Measurements from ENCODE around the gene CACNA1B. TPM values are rescaled to one million over a fixed set of nuclear protein-coding genes. Genes with fewer than 3 reads are reported as not detected.

CACNA1B gene
- total RNA-seq, 2 experiments from 2014 or later, result not detected

DNA sequence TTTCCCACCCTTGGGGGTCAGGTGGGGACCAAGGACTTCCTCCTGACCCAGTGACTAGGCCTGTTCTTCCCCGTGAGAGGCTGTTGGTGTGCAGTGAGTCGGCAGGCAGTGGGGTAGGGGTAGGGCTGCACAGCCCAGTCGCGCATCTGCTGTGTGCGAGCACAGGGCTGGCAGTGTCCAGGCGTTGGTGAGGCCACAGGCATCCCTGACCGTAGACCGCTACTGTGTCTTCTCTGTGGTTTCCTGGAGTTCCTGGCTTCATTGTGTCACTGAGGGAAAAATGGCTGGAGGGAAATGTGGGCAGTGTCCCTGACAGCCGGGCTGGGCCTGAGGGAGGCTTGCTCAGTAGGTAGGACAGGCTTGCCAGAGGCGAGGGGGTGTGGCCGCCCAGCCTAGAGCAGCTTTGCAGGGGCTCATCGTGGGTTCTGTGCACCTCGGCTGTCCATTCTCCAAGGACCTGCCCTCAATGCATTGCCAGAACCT, 95.4 kb downstream of the CACNA1B start:
- Mint-ChIP-seq H3K4me3 (no peak overlapping the region), H3K36me3 (ENCODE audit: low read depth) (no peaks in the 10 kb centered on the region), H3K27me3 (no peaks in the 10 kb centered on the region), H3K27ac (no peak overlapping the region), H3K9me3 (no peaks in the 10 kb centered on the region), H3K4me1 (no peaks in the 10 kb centered on the region)
- no peak for DNase-seq
- ChIA-PET CTCF (no interaction called here), POLR2A (no interaction called here)

DNA sequence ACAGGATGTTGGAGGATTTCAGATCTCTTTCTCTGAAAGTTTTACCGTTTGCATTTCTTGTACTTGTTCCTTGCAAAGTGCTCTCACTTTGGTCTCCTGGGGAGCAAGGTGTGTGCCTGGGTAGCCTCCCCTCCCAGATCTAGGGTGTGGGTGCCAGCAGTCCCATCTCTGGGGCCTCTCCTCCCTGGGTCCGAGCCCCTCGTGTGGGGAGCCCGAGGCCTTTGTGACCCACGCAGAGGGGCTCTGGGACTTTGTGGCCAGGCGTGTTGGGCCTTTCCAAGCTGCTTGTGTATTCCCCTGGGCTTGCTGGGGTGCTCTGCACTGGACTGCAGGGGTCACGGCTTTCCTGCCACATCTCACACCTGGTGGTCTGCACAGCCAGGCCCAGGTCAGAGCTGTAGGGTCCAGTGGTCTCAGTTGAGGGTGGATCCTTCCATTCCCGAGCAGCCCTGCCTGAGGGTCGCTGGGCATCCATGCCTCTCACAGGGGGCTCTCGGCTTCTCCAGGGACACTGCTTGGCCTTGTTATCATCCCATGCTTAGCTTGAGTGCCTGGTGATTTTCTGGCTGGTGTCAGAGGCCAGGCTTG, 96.3 kb downstream of the CACNA1B start:
- Mint-ChIP-seq H3K27ac (no peak overlapping the region), H3K36me3 (ENCODE audit: low read depth) (no peaks in the 10 kb centered on the region), H3K4me3 (no peak overlapping the region), H3K27me3 (no peaks in the 10 kb centered on the region), H3K4me1 (no peaks in the 10 kb centered on the region), H3K9me3 (no peaks in the 10 kb centered on the region)
- CTCF ChIA-PET, result no interaction called here
- POLR2A ChIA-PET, result no interaction called here
- no peak for DNase-seq

DNA sequence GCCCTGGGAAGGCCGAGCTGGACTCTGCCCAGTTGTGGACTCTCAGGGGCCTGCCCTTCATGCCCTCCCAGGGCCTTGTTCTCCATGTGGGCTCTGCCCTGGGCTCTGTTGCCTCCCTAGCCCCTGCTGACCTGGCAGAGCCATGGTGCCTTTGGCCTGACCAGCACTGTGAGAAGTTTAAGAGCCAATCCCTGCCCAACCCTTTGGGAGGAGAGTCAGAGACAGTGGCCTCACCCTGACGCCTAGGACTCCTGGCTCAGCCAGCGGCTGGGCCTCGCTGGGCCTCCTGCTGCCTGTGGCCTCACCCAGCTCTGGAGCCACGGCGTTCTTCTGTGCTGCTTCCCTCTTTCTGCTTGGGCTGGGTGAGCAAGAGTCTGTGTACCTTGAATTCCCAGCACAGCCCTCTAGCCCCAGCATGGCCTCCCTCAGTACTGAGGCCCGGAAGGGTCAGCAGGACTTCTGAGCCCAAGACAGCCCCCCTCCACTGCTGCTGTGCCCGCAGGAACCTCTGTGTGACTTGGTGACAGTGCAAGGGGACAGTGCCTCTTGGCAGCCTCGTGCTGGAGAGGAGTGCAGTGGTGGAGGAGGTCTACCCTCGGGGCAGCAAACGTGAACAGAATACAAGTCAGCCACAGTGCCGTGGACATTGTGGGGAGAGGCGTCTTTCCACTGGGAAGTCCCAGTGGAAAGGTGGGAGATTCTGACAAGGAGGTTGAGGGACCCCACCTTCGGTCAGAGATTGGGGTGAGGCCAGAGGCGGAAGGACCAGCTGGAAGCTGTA, 97.4 kb downstream of the CACNA1B start:
- ChIA-PET POLR2A (no interaction called here), CTCF (no interaction called here)
- H3K36me3 Mint-ChIP-seq (ENCODE audit: low read depth), result no peaks in the 10 kb centered on the region
- H3K27me3 Mint-ChIP-seq, result no peaks in the 10 kb centered on the region
- no peak overlapping the region for H3K27ac Mint-ChIP-seq
- H3K4me3 Mint-ChIP-seq, result no peak overlapping the region
- DNase-seq, result no peak
- no peaks in the 10 kb centered on the region for H3K4me1 Mint-ChIP-seq
- H3K9me3 Mint-ChIP-seq, result no peaks in the 10 kb centered on the region

DNA sequence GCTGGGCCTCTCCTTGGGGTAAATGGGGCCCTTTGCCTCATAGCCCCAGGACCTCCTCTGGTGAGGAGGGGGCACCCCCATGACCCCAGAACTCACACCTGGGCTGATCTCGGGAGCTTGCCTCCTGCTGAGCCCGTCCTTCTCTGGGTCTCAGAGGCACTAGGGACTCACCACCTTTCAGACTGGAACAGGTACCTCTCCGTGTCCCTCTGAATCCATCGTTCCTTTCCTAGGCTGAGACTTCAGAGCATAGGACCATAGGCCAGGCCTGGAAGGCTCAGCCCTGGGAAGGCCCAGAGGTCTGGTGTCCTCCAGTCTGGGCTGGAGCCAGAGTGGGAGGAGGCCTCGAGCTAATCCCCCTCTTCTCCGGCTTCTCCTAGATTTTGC, 97.9 kb downstream of the CACNA1B start:
- Mint-ChIP-seq H3K27me3 (no peaks in the 10 kb centered on the region), H3K9me3 (no peaks in the 10 kb centered on the region), H3K36me3 (ENCODE audit: low read depth) (no peaks in the 10 kb centered on the region), H3K27ac (no peak overlapping the region), H3K4me1 (no peaks in the 10 kb centered on the region), H3K4me3 (no peak overlapping the region)
- CTCF ChIA-PET, result no interaction called here
- POLR2A ChIA-PET, result no interaction called here
- DNase-seq, result no peak

DNA sequence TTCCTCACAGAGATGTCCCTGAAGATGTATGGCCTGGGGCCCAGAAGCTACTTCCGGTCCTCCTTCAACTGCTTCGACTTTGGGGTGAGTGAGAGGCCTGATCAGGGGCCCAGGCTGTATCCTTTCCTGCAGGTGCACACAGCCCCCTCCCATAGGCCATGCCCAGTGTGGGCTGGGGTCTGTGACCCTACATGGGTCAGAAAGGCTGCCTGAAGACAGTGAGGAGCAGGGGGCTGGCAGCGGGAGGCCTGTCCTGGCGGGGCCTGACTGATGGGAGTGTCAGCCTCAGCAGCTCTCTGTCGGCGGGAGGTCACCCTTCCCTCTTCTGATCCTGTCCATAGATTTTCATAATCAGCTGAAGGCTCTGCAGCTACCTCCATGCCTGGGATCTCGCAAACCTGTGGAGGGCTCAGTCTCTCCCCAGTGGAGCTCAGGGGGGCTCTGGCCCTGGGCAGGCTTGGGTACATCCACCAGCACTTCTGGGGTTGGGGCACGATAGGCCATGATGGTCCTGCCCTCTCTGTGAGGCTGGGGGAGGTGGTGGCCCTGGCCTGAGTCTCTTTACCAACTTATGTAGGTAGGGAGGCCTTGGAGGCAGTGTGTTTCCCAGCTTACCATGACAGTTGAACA, 98.5 kb downstream of the CACNA1B start:
- Mint-ChIP-seq H3K27ac (no peak overlapping the region), H3K9me3 (no peaks in the 10 kb centered on the region), H3K27me3 (no peaks in the 10 kb centered on the region), H3K36me3 (ENCODE audit: low read depth) (no peaks in the 10 kb centered on the region), H3K4me3 (no peak overlapping the region), H3K4me1 (no peaks in the 10 kb centered on the region)
- POLR2A ChIA-PET, result no interaction called here
- no peak for DNase-seq
- CTCF ChIA-PET, result no interaction called here

DNA sequence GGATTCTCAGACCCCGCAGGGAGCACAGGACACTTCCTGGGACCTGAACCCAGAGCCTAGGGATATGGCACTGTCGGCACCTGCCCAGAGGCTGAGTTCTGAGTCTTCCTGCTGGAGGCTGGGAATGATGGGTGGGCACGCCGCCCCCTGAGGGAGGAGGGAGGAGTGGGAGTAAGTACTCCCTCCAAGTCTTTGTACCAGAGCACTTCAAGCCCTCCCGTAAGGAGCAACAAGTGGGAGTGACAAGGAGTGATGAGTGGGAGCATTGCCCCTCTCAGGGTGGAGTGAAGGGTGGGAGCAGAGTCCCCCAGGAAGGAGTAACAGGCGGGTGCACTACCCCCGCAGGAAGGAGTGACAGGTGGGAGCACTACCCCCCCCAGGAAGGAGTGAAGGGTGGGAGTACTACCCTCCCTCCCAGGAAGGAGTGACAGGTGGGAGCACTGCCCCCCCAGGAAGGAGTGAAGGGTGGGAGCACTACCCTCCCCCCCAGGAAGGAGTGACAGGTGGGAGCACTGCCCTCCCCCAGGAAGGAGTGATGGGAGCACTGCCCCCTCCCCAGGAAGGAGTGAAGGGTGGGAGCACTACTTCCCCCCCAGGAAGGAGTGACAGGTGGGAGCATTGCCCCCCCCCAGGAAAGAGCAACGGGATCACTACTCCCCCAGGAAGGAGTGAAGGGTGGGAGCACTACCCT, 100.1 kb downstream of the CACNA1B start:
- Mint-ChIP-seq H3K36me3 (ENCODE audit: low read depth) (no peaks in the 10 kb centered on the region), H3K9me3 (no peaks in the 10 kb centered on the region), H3K4me1 (no peaks in the 10 kb centered on the region), H3K27me3 (no peaks in the 10 kb centered on the region), H3K4me3 (no peak overlapping the region), H3K27ac (no peak overlapping the region)
- CTCF ChIA-PET, result no interaction called here
- no peak for DNase-seq
- POLR2A ChIA-PET, result no interaction called here

DNA sequence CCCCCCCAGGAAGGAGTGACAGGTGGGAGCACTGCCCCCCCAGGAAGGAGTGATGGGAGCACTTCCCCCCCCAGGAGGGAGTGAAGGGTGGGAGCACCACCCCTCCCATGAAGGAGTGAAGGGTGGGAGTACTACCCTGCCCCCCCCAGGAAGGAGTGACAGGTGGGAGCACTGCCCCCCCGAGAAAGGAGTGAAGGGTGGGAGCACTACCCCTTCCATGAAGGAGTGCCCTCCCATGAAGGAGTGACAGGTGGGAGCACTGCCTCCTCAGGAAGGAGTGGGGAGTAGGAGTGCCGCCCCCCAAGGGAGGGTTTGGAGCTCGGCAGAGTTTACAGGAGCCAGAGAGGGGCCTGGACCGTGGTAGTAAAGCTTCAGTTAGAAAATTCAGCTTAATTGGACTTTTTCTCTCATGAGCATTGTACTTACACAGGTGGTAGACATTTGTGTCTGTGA, 100.7 kb downstream of the CACNA1B start:
- Mint-ChIP-seq H3K36me3 (ENCODE audit: low read depth) (no peaks in the 10 kb centered on the region), H3K4me3 (no peak overlapping the region), H3K9me3 (no peaks in the 10 kb centered on the region), H3K27me3 (no peaks in the 10 kb centered on the region), H3K4me1 (no peaks in the 10 kb centered on the region), H3K27ac (no peak overlapping the region)
- ChIA-PET CTCF (no interaction called here), POLR2A (no interaction called here)
- DNase-seq, result no peak

DNA sequence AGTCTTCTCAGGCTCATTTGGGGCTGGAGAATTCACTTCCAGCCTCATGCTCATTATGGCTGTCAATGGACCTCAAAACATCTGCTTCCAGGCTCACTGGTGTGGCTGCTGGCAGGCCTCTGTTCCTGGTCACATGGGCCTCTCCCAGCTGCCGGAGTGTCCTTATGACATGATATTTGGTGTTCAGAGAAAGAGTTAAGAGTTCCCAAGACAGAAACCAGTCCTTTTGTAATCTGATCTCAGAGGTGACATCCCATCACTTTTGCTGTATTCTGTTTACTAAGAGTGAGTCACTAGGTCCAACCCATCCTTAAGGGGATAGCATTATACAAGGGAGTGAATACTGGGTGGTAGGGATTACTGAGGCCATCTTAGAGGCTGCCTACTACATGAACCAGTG, 104.6 kb downstream of the CACNA1B start:
- no peak for DNase-seq
- ChIA-PET POLR2A (no interaction called here), CTCF (no interaction called here)
- H3K9me3 Mint-ChIP-seq, result no peaks in the 10 kb centered on the region
- no peaks in the 10 kb centered on the region for H3K4me1 Mint-ChIP-seq
- no peaks in the 10 kb centered on the region for H3K36me3 Mint-ChIP-seq (ENCODE audit: low read depth)
- no peak overlapping the region for H3K27ac Mint-ChIP-seq
- H3K4me3 Mint-ChIP-seq, result no peak overlapping the region
- H3K27me3 Mint-ChIP-seq, result no peaks in the 10 kb centered on the region

DNA sequence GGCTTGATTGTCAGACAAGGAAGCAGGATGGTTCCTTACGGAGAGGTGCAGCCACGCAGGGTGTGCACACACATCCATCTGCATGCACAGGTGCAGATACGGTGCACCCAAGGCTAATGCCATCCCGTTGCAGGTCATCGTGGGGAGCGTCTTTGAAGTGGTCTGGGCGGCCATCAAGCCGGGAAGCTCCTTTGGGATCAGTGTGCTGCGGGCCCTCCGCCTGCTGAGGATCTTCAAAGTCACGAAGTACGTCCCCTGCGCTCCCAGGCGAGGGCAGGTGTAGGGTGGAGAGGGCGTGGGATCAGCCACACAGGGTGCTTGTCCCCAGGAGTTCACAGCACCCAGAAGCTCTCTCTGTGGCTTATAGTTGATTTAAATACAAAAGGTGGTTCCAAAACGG, 106.4 kb downstream of the CACNA1B start:
- no peaks in the 10 kb centered on the region for H3K4me1 Mint-ChIP-seq
- H3K27me3 Mint-ChIP-seq, result peaks cover 1% of the 10 kb centered on the region
- ChIA-PET POLR2A (no interaction called here), CTCF (no interaction called here)
- H3K9me3 Mint-ChIP-seq, result no peaks in the 10 kb centered on the region
- H3K4me3 Mint-ChIP-seq, result no peak overlapping the region
- no peak overlapping the region for H3K27ac Mint-ChIP-seq
- H3K36me3 Mint-ChIP-seq (ENCODE audit: low read depth), result no peaks in the 10 kb centered on the region
- no peak for DNase-seq

DNA sequence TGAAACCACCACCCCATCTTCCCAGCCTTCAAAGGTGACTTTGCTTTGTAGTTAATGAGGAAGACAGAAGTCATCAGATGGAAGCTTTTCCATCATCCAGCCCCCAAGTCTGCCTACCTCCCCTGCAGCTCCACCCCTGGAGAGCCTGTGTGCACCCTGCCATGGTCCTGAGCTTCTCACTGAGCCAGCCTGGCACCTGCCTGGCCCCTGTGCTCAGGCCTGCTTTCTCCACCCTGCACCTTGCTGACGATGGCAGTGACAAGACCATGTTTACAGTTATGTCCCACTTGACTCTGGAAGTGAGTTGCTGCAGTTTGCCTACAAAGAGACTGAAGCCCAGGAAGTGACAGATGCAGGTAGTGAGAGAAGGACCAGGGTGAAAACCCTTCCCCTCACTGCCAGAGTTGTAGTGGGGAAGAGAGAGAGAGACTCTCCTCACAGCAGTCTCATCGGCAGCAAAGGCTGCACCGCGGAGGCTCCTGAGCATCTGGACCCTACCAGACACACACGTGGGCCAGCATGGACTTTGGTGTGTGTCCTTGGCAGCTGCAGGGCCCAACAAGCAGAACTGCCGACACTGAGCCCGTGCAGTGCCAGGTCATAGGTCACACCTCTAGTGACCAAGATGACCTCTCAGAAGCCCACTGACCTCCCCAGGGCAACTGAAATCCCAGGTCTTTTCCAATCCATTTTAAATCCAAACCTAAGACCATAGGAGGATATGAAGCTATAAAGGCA, 107.1 kb downstream of the CACNA1B start:
- H3K4me3 Mint-ChIP-seq, result no peak overlapping the region
- peaks cover 4% of the 10 kb centered on the region for H3K27me3 Mint-ChIP-seq
- DNase-seq, result no peak
- no peaks in the 10 kb centered on the region for H3K4me1 Mint-ChIP-seq
- no peaks in the 10 kb centered on the region for H3K9me3 Mint-ChIP-seq
- no peak overlapping the region for H3K27ac Mint-ChIP-seq
- no peaks in the 10 kb centered on the region for H3K36me3 Mint-ChIP-seq (ENCODE audit: low read depth)
- CTCF ChIA-PET, result no interaction called here
- POLR2A ChIA-PET, result no interaction called here

DNA sequence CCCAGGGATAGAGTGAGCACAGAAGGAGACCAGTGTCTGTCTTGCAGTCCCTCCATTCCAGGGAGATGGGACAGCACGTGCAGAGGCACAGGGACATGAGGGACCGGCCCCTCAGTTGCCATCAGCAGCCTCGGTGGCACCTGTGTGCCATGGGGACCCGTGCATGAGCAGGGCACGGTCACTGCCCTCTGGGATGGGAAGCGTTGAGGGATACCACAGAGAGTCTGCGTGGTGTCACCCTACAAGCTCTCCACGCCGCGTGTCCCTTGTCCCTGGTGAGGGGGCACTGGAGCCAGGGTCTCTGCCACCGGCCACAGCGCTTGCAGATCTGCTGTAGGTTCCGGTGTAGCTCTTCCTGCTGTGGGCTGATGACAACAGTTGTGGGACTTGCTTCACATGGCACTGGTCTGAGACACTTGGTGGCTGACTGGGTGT, 108.1 kb downstream of the CACNA1B start:
- no peaks in the 10 kb centered on the region for H3K4me1 Mint-ChIP-seq
- H3K36me3 Mint-ChIP-seq (ENCODE audit: low read depth), result no peaks in the 10 kb centered on the region
- ChIA-PET POLR2A (no interaction called here), CTCF (no interaction called here)
- H3K27me3 Mint-ChIP-seq, result peaks cover 8% of the 10 kb centered on the region
- DNase-seq, result no peak
- no peaks in the 10 kb centered on the region for H3K9me3 Mint-ChIP-seq
- H3K4me3 Mint-ChIP-seq, result no peak overlapping the region
- no peak overlapping the region for H3K27ac Mint-ChIP-seq

DNA sequence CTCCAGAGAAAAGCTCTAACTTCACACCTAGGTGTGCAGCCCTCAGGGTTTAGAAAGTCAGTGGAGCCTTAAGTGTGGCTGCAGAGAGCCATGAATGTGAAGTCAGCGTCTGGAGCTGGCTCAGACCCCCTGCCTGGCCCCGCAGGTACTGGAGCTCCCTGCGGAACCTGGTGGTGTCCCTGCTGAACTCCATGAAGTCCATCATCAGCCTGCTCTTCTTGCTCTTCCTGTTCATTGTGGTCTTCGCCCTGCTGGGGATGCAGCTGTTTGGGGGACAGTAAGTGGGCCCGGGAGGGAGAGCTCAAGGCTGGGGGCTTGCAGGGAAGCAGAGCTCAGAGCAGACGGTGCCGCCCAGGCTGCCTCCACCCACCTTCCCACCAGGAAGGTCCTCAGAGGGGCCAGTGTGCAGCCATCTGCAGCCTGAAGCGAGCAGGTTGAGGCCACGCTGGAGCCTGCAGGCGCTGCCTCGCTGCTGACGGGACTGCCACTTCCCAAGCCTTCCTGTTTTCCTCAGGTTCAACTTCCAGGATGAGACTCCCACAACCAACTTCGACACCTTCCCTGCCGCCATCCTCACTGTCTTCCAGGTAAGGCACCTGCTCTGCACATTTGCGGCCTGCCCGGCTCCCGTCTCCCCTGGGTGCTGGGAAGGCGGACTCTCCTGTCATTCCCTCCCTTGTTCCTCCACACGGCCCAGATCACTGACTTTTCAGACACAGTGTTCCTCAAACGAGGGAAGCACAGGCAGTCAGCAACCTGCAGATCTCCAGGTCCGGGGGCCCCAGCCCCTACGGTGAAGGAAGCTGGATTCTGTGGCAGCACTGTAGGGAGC, 108.9 kb downstream of the CACNA1B start:
- H3K36me3 Mint-ChIP-seq (ENCODE audit: low read depth), result no peaks in the 10 kb centered on the region
- no peak for DNase-seq
- no peaks in the 10 kb centered on the region for H3K9me3 Mint-ChIP-seq
- H3K27me3 Mint-ChIP-seq, result peaks cover 17% of the 10 kb centered on the region
- no peak overlapping the region for H3K4me3 Mint-ChIP-seq
- POLR2A ChIA-PET, result no interaction called here
- CTCF ChIA-PET, result no interaction called here
- H3K4me1 Mint-ChIP-seq, result no peaks in the 10 kb centered on the region
- no peak overlapping the region for H3K27ac Mint-ChIP-seq
